Endothelial cell of hepatic sinusoid (primary cell): ENCODE data around the gene FXYD6.
"Not testable (repeated sequence)": the region's sequence is repeated elsewhere in the genome, so short reads cannot be mapped to it uniquely, and the experiment has no call there.

Experiments used
- in situ Hi-C: cut with HindIII; loops from 2 replicates; pipeline ENCODE4 v1.10.0; 2017; ENCODE audit warnings: low sequenced_read_pairs

FXYD6 gene

GRCh38 chr11:117871160-117871559 lies 5.3 kb downstream of the FXYD6 start:
- in situ Hi-C loops: no loop called here

GRCh38 chr11:117870103-117870952 lies 6.1 kb downstream of the FXYD6 start:
- in situ Hi-C loops: no loop called here

- in situ Hi-C loops: no loop called here
These were observed 6.9 kb downstream of the FXYD6 start for GRCh38 chr11:117869604-117870003.

GRCh38 chr11:117868815-117869561 lies 7.5 kb downstream of the FXYD6 start:
- in situ Hi-C loops: no loop called here

- in situ Hi-C loops: no loop called here
These were observed 8.4 kb downstream of the FXYD6 start for GRCh38 chr11:117868088-117868487.

- in situ Hi-C loops: no loop called here
These were observed 9.9 kb downstream of the FXYD6 start for GRCh38 chr11:117866526-117866925.

GRCh38 chr11:117865546-117865945 lies 10.9 kb downstream of the FXYD6 start:
- in situ Hi-C loops: not testable (repeated sequence)

GRCh38 chr11:117863383-117863782 lies 13.1 kb downstream of the FXYD6 start:
- in situ Hi-C loops: loop anchor here (5.0 kb wide), 1 partner anchor 84 kb away; no protein-coding TSS in a partner anchor

GRCh38 chr11:117862753-117863152 lies 13.7 kb downstream of the FXYD6 start:
- in situ Hi-C loops: loop anchor here (5.0 kb wide), 1 partner anchor 85 kb away; no protein-coding TSS in a partner anchor

GRCh38 chr11:117862019-117862725 lies 14.3 kb downstream of the FXYD6 start:
- in situ Hi-C loops: loop anchor here (5.0 kb wide), 1 partner anchor 85 kb away; no protein-coding TSS in a partner anchor

GRCh38 chr11:117861151-117862018 lies 15.1 kb downstream of the FXYD6 start:
- in situ Hi-C loops: loop anchor here (5.0 kb wide), 1 partner anchor 86 kb away; no protein-coding TSS in a partner anchor

GRCh38 chr11:117860139-117860538 lies 16.3 kb downstream of the FXYD6 start:
- in situ Hi-C loops: loop anchor here (5.0 kb wide), 1 partner anchor 87 kb away; no protein-coding TSS in a partner anchor

- in situ Hi-C loops: loop anchor here (5.0 kb wide), 1 partner anchor 88 kb away; no protein-coding TSS in a partner anchor
These were observed 16.9 kb downstream of the FXYD6 start for GRCh38 chr11:117859488-117860112.

- in situ Hi-C loops: no loop called here
These were observed 17.4 kb downstream of the FXYD6 start for GRCh38 chr11:117859061-117859460.

GRCh38 chr11:117857734-117858414 lies 18.6 kb downstream of the FXYD6 start:
- in situ Hi-C loops: no loop called here

GRCh38 chr11:117855912-117856651 lies 20.4 kb downstream of the FXYD6 start:
- in situ Hi-C loops: no loop called here

GRCh38 chr11:117855186-117855845 lies 21.1 kb downstream of the FXYD6 start:
- in situ Hi-C loops: no loop called here

GRCh38 chr11:117852309-117852708 lies 24.1 kb downstream of the FXYD6 start:
- in situ Hi-C loops: no loop called here
